ENCODE data around the gene WDR81. TPM values are rescaled to one million over a fixed set of nuclear protein-coding genes. Genes with fewer than 3 reads are reported as not detected.

WDR81 gene
- total RNA-seq, 1 experiment from 2014 or later: 17.3 TPM

GRCh38 chr17:1742371-1743087, 18.0 kb downstream of the WDR81 start, which contains the start of gene SERPINF2:
Gene SERPINF2, plus strand, starts transcription at chr17:1742871. Its CDS starts 2,125 bp downstream, at chr17:1744996.
- no peaks in the 10 kb centered on the region for H3K79me2 ChIP-seq (ENCODE audit: insufficient read depth, low read length)
- H3K9ac ChIP-seq (ENCODE audit: low read length): no peak within 1 kb of the TSS
- no peaks in the 10 kb centered on the region for H3K4me1 ChIP-seq (ENCODE audit: control insufficient read depth in 1 of 2, insufficient read depth in 2 of 2, low read length in 2 of 2)
- no peaks in the 10 kb centered on the region for H3K9me3 ChIP-seq (ENCODE audit: control insufficient read depth in 1 of 2, insufficient read depth in 1 of 2, low read depth in 1 of 2, low read length in 2 of 2)
- no peaks in the 10 kb centered on the region for H3K9me2 ChIP-seq (ENCODE audit: insufficient read depth)
- no peak for DNase-seq (ENCODE audit: low read depth, low spot score)
- RAD21 ChIA-PET (ENCODE audit: low non-redundant PET in 1 of 2, low total read pairs in 2 of 2, uncharacterized antibody in 2 of 2, unreplicated experiment in 2 of 2): no interaction called here
- no peak within 1 kb of the TSS for H3K4me3 ChIP-seq (replicated peaks in 1 of 2; ENCODE audit: low read depth in 1 of 2, low read length in 2 of 2)
- H2AFZ ChIP-seq (ENCODE audit: low read depth, low read length, poor library complexity, severe bottlenecking): no peak within 1 kb of the TSS
- no peak for ATAC-seq
- H3K36me3 ChIP-seq (ENCODE audit: control insufficient read depth in 1 of 2, insufficient read depth in 2 of 2, low read length in 2 of 2): no peaks in the 10 kb centered on the region
- CTCF ChIA-PET: no interaction called here
- no peak for TF ChIP-seq EZH2phosphoT487 (IDR thresholded peaks at IDR 0.05; ENCODE audit: borderline replicate concordance)
- TF ChIP-seq SIN3A (IDR thresholded peaks at IDR 0.05; ENCODE audit: low read depth): no peak
- TF ChIP-seq YY1 (IDR thresholded peaks at IDR 0.05; ENCODE audit: extremely low read depth, insufficient replicate concordance, low read depth, low read length): no peak
- TF ChIP-seq JUND (IDR thresholded peaks at IDR 0.05): no peak
- TF ChIP-seq POLR2A (IDR thresholded peaks at IDR 0.05; ENCODE audit: borderline replicate concordance, extremely low read depth, insufficient read depth, insufficient read length): no peak
- TF ChIP-seq REST (IDR thresholded peaks at IDR 0.05; ENCODE audit: low read depth): no peak
- TF ChIP-seq CTCF (IDR thresholded peaks at IDR 0.05 in 2 of 3, conservative IDR thresholded peaks at IDR 0.05 in 1 of 3; ENCODE audit: borderline replicate concordance in 1 of 3, insufficient read depth in 1 of 3, low read depth in 2 of 3, low read length in 2 of 3): no peak
- TF ChIP-seq ATF3 (IDR thresholded peaks at IDR 0.05): no peak
- no peak for TF ChIP-seq ZNF274 (IDR thresholded peaks at IDR 0.05; ENCODE audit: low read depth, low read length)
- TF ChIP-seq CEBPB (IDR thresholded peaks at IDR 0.05; ENCODE audit: low read depth): no peak
- TF ChIP-seq ELF1 (IDR thresholded peaks at IDR 0.05; ENCODE audit: borderline replicate concordance, low read depth): no peak
- no peak within 1 kb of the TSS for H3K4me2 ChIP-seq (ENCODE audit: low read length)
- no TSS peak for BruUV-seq (replicated peaks)
- H3K27ac ChIP-seq (ENCODE audit: low read depth, low read length): no peak within 1 kb of the TSS
- intact Hi-C loops (cut with micrococcal nuclease): no loop called here
- H3K27me3 ChIP-seq (ENCODE audit: insufficient read depth, low read length): no peaks in the 10 kb centered on the region
- no peaks in the 10 kb centered on the region for H4K20me1 ChIP-seq (ENCODE audit: insufficient read depth)
- POLR2A ChIA-PET: no interaction called here
